AG10803 (cell line): ENCODE data around the gene RAB26.

Experiments
- DNase-seq: peaks from one replicate; pipeline ENCODE4 v3.0.0; 2010; ENCODE audit warnings: low read depth
- H3K4me3 ChIP-seq: 2 replicates; pipeline ENCODE4 v1.5.1; 2011; ENCODE audit warnings: mild to moderate bottlenecking, low read length, control low read depth
- CTCF ChIP-seq: conservative IDR thresholded peaks from 2 replicates; pipeline ENCODE4 v1.5.1; 2011; ENCODE audit warnings: mild to moderate bottlenecking, low read length, control low read depth, inconsistent platforms

Gene RAB26

GRCh38 chr16:2145843-2146242, 2.6 kb upstream of the RAB26 start:
- TF ChIP-seq CTCF: no peak
- no peak for DNase-seq
- H3K4me3 ChIP-seq: no peak overlapping the region

- no peak for DNase-seq
- TF ChIP-seq CTCF: no peak
- no peak overlapping the region for H3K4me3 ChIP-seq
These were observed 1.0 kb upstream of the RAB26 start for GRCh38 chr16:2147378-2147777.

GRCh38 chr16:2148714-2149629, 547 bp downstream of the RAB26 start:
- DNase-seq: no peak
- no peak for TF ChIP-seq CTCF
- peak overlapping the region; percentile 37 for H3K4me3 ChIP-seq

GRCh38 chr16:2149630-2150417, 1.4 kb downstream of the RAB26 start:
- TF ChIP-seq CTCF: no peak
- no peak overlapping the region for H3K4me3 ChIP-seq
- DNase-seq: no peak

GRCh38 chr16:2150418-2151187, 2.2 kb downstream of the RAB26 start:
- no peak for DNase-seq
- no peak for TF ChIP-seq CTCF
- H3K4me3 ChIP-seq: no peak overlapping the region

GRCh38 chr16:2151188-2152091, 3.0 kb downstream of the RAB26 start:
- peak overlapping the region; percentile 22 for H3K4me3 ChIP-seq
- no peak for DNase-seq

More at GRCh38 chr16:2151188-2152091, 3.0 kb downstream of the RAB26 start:
- no peak for TF ChIP-seq CTCF
